Measurements from ENCODE around the gene KCNMA1. TPM values are rescaled to one million over a fixed set of nuclear protein-coding genes. Genes with fewer than 3 reads are reported as not detected.

Gene KCNMA1
- total and polyA plus RNA-seq, 9 of the 15 experiments (the other 6 are each of a cell fraction or from before 2014, with no cell fraction given) = 0.01 to 0.95 (median 0.15) TPM; not detected in 4

DNA sequence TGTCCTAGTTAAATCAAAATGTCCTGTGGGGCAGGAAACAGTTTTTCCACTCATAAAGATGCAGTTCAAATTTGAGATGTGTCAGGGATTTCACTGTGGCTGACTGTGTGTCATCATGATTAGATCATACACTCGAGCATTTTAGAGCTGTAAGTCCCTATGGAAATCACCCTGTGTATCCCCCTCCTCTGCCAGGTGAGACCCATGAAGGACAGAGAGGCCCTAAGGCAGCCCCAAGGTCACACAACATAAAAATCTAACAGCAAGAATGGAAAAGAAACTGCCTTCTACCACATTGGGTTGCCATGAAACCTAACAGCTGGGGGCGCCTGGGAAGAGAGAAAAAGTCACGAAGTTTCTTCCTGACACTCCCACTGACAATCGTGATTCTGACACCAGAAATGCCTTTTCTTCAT is 135.8 kb downstream of the KCNMA1 start:
- Histone ChIP-seq H3K27me3 (ENCODE audit: control insufficient read depth in 2 of 2, insufficient read depth in 2 of 2, low read length in 2 of 2) (peaks cover 4 to 15% of the 10 kb centered on the region in 2 experiments; a peak in 3 of 5 replicates), H3K4me2 (ENCODE audit: insufficient read depth, low read length) (no peak overlapping the region), H3K36me3 (ENCODE audit: control insufficient read depth, insufficient read depth, low read length) (no peaks in the 10 kb centered on the region), H3K4me1 (replicated peaks in 1 of 2; ENCODE audit: control insufficient read depth in 2 of 2, insufficient read depth in 2 of 2, low read length in 2 of 2) (no peaks in the 10 kb centered on the region), H4K20me1 (replicated peaks; ENCODE audit: control insufficient read depth, insufficient read depth, low read length) (no peaks in the 10 kb centered on the region), H3K4me3 (no peak overlapping the region), H3K9me3 (replicated peaks; ENCODE audit: control insufficient read depth, insufficient read depth, low read depth, low read length) (no peaks in the 10 kb centered on the region), H3K9ac (ENCODE audit: insufficient read depth in 1 of 2, low read depth in 2 of 2, low read length in 2 of 2) (no peak overlapping the region), H3K9me1 (ENCODE audit: control insufficient read depth, insufficient read depth, low read length) (no peaks in the 10 kb centered on the region), H3K27ac (ENCODE audit: extremely low read depth, low read depth, low read length) (no peak overlapping the region), H2AFZ (ENCODE audit: low read depth, low read length) (no peak overlapping the region), H3K79me2 (ENCODE audit: control insufficient read depth, insufficient read depth, low read length) (no peaks in the 10 kb centered on the region)
- in situ Hi-C loops (cut with MboI) = no loop called here
- no TSS peak for BruUV-seq (replicated peaks)
- WGBS (ENCODE audit: insufficient coverage, low coverage, missing lambda C conversion rate) = 0% methylated on average over 4 of the region's 4 CpGs
- intact Hi-C loops (cut with micrococcal nuclease) = no loop called here
- FAIRE-seq = no peak
- TF ChIP-seq, protein P1, sequence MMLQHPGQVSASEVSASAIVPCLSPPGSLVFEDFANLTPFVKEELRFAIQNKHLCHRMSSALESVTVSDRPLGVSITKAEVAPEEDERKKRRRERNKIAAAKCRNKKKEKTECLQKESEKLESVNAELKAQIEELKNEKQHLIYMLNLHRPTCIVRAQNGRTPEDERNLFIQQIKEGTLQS (IDR thresholded peaks at IDR 0.05) = 0 out of 2 replicates have a peak, but pooled peaks have one; percentile 23
- TF ChIP-seq, protein P1 (CRISPR knock-in tag; conservative IDR thresholded peaks at IDR 0.05) = no peak
- no peak for TF ChIP-seq TEAD4 (IDR thresholded peaks at IDR 0.05; ENCODE audit: low read length)
- TF ChIP-seq TEAD4 (CRISPR knock-in tag; IDR thresholded peaks at IDR 0.05; ENCODE audit: borderline replicate concordance) = no peak
- no peak for TF ChIP-seq SOX6 (IDR thresholded peaks at IDR 0.05)
- no peak for TF ChIP-seq CEBPG (CRISPR knock-in tag; IDR thresholded peaks at IDR 0.05)
- TF ChIP-seq CEBPG (tag; conservative IDR thresholded peaks at IDR 0.05 in 1 of 2, IDR thresholded peaks at IDR 0.05 in 1 of 2) = peak in 1 of 2 experiments; percentile 39; a peak in 1 of 4 replicates
- no peak for TF ChIP-seq MTA1 (IDR thresholded peaks at IDR 0.05; ENCODE audit: borderline replicate concordance)
- TF ChIP-seq, protein P2, sequence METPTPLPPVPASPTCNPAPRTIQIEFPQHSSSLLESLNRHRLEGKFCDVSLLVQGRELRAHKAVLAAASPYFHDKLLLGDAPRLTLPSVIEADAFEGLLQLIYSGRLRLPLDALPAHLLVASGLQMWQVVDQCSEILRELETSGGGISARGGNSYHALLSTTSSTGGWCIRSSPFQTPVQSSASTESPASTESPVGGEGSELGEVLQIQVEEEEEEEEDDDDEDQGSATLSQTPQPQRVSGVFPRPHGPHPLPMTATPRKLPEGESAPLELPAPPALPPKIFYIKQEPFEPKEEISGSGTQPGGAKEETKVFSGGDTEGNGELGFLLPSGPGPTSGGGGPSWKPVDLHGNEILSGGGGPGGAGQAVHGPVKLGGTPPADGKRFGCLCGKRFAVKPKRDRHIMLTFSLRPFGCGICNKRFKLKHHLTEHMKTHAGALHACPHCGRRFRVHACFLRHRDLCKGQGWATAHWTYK (CRISPR knock-in tag; IDR thresholded peaks at IDR 0.05) = no peak
- ChIA-PET POLR2A (interaction anchor here (1.7 kb wide), 1 partner anchor 16 kb away, joined by 4 read pairs; no protein-coding TSS in a partner anchor), CTCF (ENCODE audit: low intra/inter-chr PET ratio) (no interaction called here)
- DNase-seq (ENCODE audit: extremely low read depth in 1 of 4, low spot score in 3 of 4) = no peak
- ATAC-seq = no peak
